ENCODE results near the gene KCND3. TPM values are rescaled to one million over a fixed set of nuclear protein-coding genes. Genes with fewer than 3 reads are reported as not detected.

KCND3 gene
- total and polyA plus RNA-seq, 12 donors = 3.5 to 24.7 (median 15.2) TPM

- H3K9me3 ChIP-seq = no peaks in the 10 kb centered on the region
- no peaks in the 10 kb centered on the region for H3K4me1 ChIP-seq
- intact Hi-C loops (cut with DNase I) = no loop called here
- no peak for DNase-seq
- no peak overlapping the region for H3K4me3 ChIP-seq
- no peak for TF ChIP-seq CTCF (IDR thresholded peaks at IDR 0.05)
- H3K27ac ChIP-seq = no peak overlapping the region
- no peaks in the 10 kb centered on the region for H3K36me3 ChIP-seq
- no peak for ATAC-seq
- whole genome bisulfite sequencing, 2 donors = 92 to 95% methylated on average over 4 of the region's 4 CpGs
- no peaks in the 10 kb centered on the region for H3K27me3 ChIP-seq
These were observed 177.2 kb downstream of the KCND3 start for GRCh38 chr1:111812306-111812705.

- ATAC-seq (no peak), DNase-seq (no peak)
- intact Hi-C loops (cut with DNase I) = no loop called here
- Histone ChIP-seq H3K4me3 (no peak overlapping the region), H3K27me3 (no peaks in the 10 kb centered on the region), H3K9me3 (no peaks in the 10 kb centered on the region), H3K27ac (no peak overlapping the region), H3K36me3 (no peaks in the 10 kb centered on the region), H3K4me1 (no peaks in the 10 kb centered on the region)
- TF ChIP-seq CTCF (IDR thresholded peaks at IDR 0.05) = no peak
- WGBS, 2 donors = 79 to 84% methylated on average over 10 of the region's 10 CpGs
These were observed 177.6 kb downstream of the KCND3 start for GRCh38 chr1:111811891-111812290.

- H3K4me3 ChIP-seq = no peak overlapping the region
- WGBS, 2 donors = 88% methylated on average over 2 of the region's 2 CpGs
- DNase-seq = no peak
- intact Hi-C loops (cut with DNase I) = loop anchor here in 2 of 10 donors (10.0 kb wide), 1 partner anchor 190 kb away; no protein-coding TSS in a partner anchor
- H3K9me3 ChIP-seq = no peaks in the 10 kb centered on the region
- TF ChIP-seq CTCF (IDR thresholded peaks at IDR 0.05) = no peak
- no peak overlapping the region for H3K27ac ChIP-seq
- no peak for ATAC-seq
- peaks cover 0 to 27% (median 9%) of the 10 kb centered on the region in 9 donors for H3K4me1 ChIP-seq
- no peaks in the 10 kb centered on the region for H3K27me3 ChIP-seq
- no peaks in the 10 kb centered on the region for H3K36me3 ChIP-seq
These were observed 184.2 kb downstream of the KCND3 start for GRCh38 chr1:111805251-111805650.

GRCh38 chr1:111804776-111805175, 184.7 kb downstream of the KCND3 start:
- H3K36me3 ChIP-seq = no peaks in the 10 kb centered on the region
- intact Hi-C loops (cut with DNase I) = loop anchor here in 6 of 10 donors (5.0 to 10.0 kb wide), 5 partner anchors 43 to 533 kb away; partner anchors contain the start of gene KCND3 (in 2 of the 6)
- ATAC-seq = no peak
- no peak for TF ChIP-seq CTCF (IDR thresholded peaks at IDR 0.05)
- no peaks in the 10 kb centered on the region for H3K9me3 ChIP-seq
- peaks cover 0 to 27% (median 9%) of the 10 kb centered on the region in 9 donors for H3K4me1 ChIP-seq
- H3K4me3 ChIP-seq = no peak overlapping the region
- H3K27me3 ChIP-seq = no peaks in the 10 kb centered on the region
- 82 to 83% methylated on average over 11 of the region's 11 CpGs for WGBS, 2 donors
- no peak for DNase-seq
- H3K27ac ChIP-seq = peak overlapping the region in 1 of 10 donors; percentile 6

Data from heart right ventricle (tissue), 16 donors.